HepG2 (cell line): ENCODE measurements around the gene CORO1C. TPM values are rescaled to one million over a fixed set of nuclear protein-coding genes. Genes with fewer than 3 reads are reported as not detected.

Source experiments
- EED ChIP-seq: sonication (generic); formaldehyde crosslinking; IDR thresholded peaks from 2 replicates; pipeline ENCODE4 v1.5.0; 2020; ENCODE audit warnings: mild to moderate bottlenecking, missing genetic modification reagents
- ESRRA ChIP-seq: sonication (generic); formaldehyde crosslinking; IDR thresholded peaks from 2 replicates; pipeline ENCODE4 v1.5.1; 2020; ENCODE audit warnings: mild to moderate bottlenecking, low read depth, missing genetic modification reagents
- HOXA9 ChIP-seq: sonication (generic); formaldehyde crosslinking; IDR thresholded peaks from 2 replicates; pipeline ENCODE4 v1.8.1; 2022; ENCODE audit warnings: missing genetic modification reagents, mild to moderate bottlenecking, moderate library complexity, borderline replicate concordance
- IKZF1 ChIP-seq: fragments of 450-650 bp; IDR thresholded peaks from 2 replicates; pipeline ENCODE4 v1.7.1; 2016
- IRF2 ChIP-seq: IDR thresholded peaks from 2 replicates; pipeline ENCODE4 v1.6.1; 2018; ENCODE audit warnings: missing genetic modification reagents, missing compliant biosample characterization
- LCORL ChIP-seq, 2 experiments: fragments of 450-650 bp in 1 of 2; sonication (generic) in 1 of 2; formaldehyde crosslinking in 1 of 2; IDR thresholded peaks; 2 replicates each; pipeline versions ENCODE4 v1.5.0 to v1.6.1; 2017 to 2020; ENCODE audit warnings: antibody characterized with exemption in 1 of 2, missing genetic modification reagents in 1 of 2
- MEIS1 ChIP-seq: sonication (generic); formaldehyde crosslinking; IDR thresholded peaks from 2 replicates; pipeline ENCODE4 v1.9.0; 2021; ENCODE audit warnings: mild to moderate bottlenecking, missing genetic modification reagents, moderate library complexity, borderline replicate concordance
- NFKB2 ChIP-seq: sonication (generic); formaldehyde crosslinking; IDR thresholded peaks from 2 replicates; pipeline ENCODE4 v1.4.0; 2020; ENCODE audit warnings: missing genetic modification reagents, borderline replicate concordance
- ONECUT2 ChIP-seq: sonication (generic); formaldehyde crosslinking; IDR thresholded peaks from 2 replicates; pipeline ENCODE4 v1.4.0; 2020; ENCODE audit warnings: missing genetic modification reagents
- RXRA ChIP-seq: sonication (generic); formaldehyde crosslinking; IDR thresholded peaks from 2 replicates; pipeline ENCODE4 v1.5.1; 2020; ENCODE audit warnings: missing genetic modification reagents
- SOX6 ChIP-seq, 2 experiments: fragments of 450-650 bp in 1 of 2; sonication (generic) in 1 of 2; formaldehyde crosslinking in 1 of 2; IDR thresholded peaks; 2 replicates each; pipeline versions ENCODE4 v1.4.0 to v1.6.1; 2017 to 2020; ENCODE audit warnings: antibody characterized with exemption in 1 of 2, mild to moderate bottlenecking in 1 of 2, missing genetic modification reagents in 1 of 2
- ZNF460 ChIP-seq: sonication (generic); formaldehyde crosslinking; IDR thresholded peaks from 2 replicates; pipeline ENCODE4 v1.5.1; 2020; ENCODE audit warnings: missing genetic modification reagents, mild to moderate bottlenecking, borderline replicate concordance
- ZNF614 ChIP-seq: IDR thresholded peaks from 2 replicates; pipeline ENCODE4 v1.6.1; 2018; ENCODE audit warnings: missing biosample characterization, missing genetic modification reagents, inconsistent platforms, borderline replicate concordance
- ZNF616 ChIP-seq: sonication (generic); formaldehyde crosslinking; IDR thresholded peaks from 2 replicates; pipeline ENCODE4 v1.5.0; 2020; ENCODE audit warnings: low read depth, mild to moderate bottlenecking, missing genetic modification reagents
- ZNF646 ChIP-seq: sonication (generic); formaldehyde crosslinking; IDR thresholded peaks from 2 replicates; pipeline ENCODE4 v1.9.0; 2021; ENCODE audit warnings: mild to moderate bottlenecking, missing genetic modification reagents
- ZNF776 ChIP-seq: sonication (generic); formaldehyde crosslinking; IDR thresholded peaks from 2 replicates; pipeline ENCODE4 v1.4.0; 2020; ENCODE audit warnings: mild to moderate bottlenecking, missing genetic modification reagents
- polyA plus RNA-seq, 8 experiments: library from polyadenylated mRNA; depleted of rRNA in 3 of 8; stranded (reverse) in 7 of 8; unstranded in 1 of 8; fragments of >200 nt; fragmentation: Illumina TruSeq in 4 of 8; extraction: Trizol in 4 of 8; gene quantifications; 2 replicates each; pipeline versions ENCODE4 v1.2.1 to v1.2.3, GENCODE V29; 2011 to 2016; ENCODE audit warnings: low read depth in 4 of 8, missing spikeins in 1 of 8, mixed read lengths in 1 of 8; ENCODE audit not compliant: insufficient read depth in 1 of 8
- total RNA-seq, 5 experiments: library from RNA; depleted of rRNA; stranded (reverse); fragments of >200 nt; fragmentation: Illumina TruSeq; extraction: Trizol; gene quantifications; 2 replicates each; pipeline ENCODE4 v1.2.3, GENCODE V29; 2016; ENCODE audit warnings: low read depth in 1 of 5
- TF ChIP-seq, protein P1 (sequence below): sonication (generic); formaldehyde crosslinking; IDR thresholded peaks from 2 replicates; pipeline ENCODE4 v1.4.0; 2020; ENCODE audit warnings: mild to moderate bottlenecking, missing genetic modification reagents, borderline replicate concordance

Gene CORO1C
- total and polyA plus RNA-seq, 2 of the 13 experiments (the other 11 are each of a cell fraction or from before 2014, with no cell fraction given), result 73.7 to 131 TPM

GRCh38 chr12:108773798-108774788, 42.8 kb upstream of the CORO1C start (continued):
- 0 out of 2 replicates have a peak, but pooled peaks have one; percentile 49 for TF ChIP-seq MEIS1 (CRISPR knock-in tag)
- TF ChIP-seq IKZF1, result no peak
- peak; percentile 97 for TF ChIP-seq ESRRA (CRISPR knock-in tag)
- TF ChIP-seq ZNF460 (CRISPR knock-in tag), result no peak
- 0 out of 2 replicates have a peak, but pooled peaks have one; percentile 16 for TF ChIP-seq HOXA9
- TF ChIP-seq, protein P1, sequence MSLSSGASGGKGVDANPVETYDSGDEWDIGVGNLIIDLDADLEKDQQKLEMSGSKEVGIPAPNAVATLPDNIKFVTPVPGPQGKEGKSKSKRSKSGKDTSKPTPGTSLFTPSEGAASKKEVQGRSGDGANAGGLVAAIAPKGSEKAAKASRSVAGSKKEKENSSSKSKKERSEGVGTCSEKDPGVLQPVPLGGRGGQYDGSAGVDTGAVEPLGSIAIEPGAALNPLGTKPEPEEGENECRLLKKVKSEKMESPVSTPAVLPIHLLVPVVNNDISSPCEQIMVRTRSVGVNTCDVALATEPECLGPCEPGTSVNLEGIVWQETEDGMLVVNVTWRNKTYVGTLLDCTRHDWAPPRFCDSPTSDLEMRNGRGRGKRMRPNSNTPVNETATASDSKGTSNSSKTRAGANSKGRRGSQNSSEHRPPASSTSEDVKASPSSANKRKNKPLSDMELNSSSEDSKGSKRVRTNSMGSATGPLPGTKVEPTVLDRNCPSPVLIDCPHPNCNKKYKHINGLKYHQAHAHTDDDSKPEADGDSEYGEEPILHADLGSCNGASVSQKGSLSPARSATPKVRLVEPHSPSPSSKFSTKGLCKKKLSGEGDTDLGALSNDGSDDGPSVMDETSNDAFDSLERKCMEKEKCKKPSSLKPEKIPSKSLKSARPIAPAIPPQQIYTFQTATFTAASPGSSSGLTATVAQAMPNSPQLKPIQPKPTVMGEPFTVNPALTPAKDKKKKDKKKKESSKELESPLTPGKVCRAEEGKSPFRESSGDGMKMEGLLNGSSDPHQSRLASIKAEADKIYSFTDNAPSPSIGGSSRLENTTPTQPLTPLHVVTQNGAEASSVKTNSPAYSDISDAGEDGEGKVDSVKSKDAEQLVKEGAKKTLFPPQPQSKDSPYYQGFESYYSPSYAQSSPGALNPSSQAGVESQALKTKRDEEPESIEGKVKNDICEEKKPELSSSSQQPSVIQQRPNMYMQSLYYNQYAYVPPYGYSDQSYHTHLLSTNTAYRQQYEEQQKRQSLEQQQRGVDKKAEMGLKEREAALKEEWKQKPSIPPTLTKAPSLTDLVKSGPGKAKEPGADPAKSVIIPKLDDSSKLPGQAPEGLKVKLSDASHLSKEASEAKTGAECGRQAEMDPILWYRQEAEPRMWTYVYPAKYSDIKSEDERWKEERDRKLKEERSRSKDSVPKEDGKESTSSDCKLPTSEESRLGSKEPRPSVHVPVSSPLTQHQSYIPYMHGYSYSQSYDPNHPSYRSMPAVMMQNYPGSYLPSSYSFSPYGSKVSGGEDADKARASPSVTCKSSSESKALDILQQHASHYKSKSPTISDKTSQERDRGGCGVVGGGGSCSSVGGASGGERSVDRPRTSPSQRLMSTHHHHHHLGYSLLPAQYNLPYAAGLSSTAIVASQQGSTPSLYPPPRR (CRISPR knock-in tag), result peak; percentile 83; the same call in 1 of the 2 replicates
- TF ChIP-seq ZNF646 (CRISPR knock-in tag), result peak; percentile 62; the same call in 1 of the 2 replicates
- no peak for TF ChIP-seq LCORL (IDR thresholded peaks at IDR 0.05)
- peak; percentile 81 for TF ChIP-seq LCORL (CRISPR knock-in tag; IDR thresholded peaks at IDR 0.05)
- no peak for TF ChIP-seq ZNF776 (CRISPR knock-in tag)
- peak; percentile 60; the same call in 1 of the 2 replicates for TF ChIP-seq ZNF614 (CRISPR knock-in tag)
- TF ChIP-seq EED, result no peak
- TF ChIP-seq NFKB2, result no peak
- no peak for TF ChIP-seq SOX6 (IDR thresholded peaks at IDR 0.05)
- TF ChIP-seq SOX6 (CRISPR knock-in tag; IDR thresholded peaks at IDR 0.05), result peak; percentile 71
- TF ChIP-seq ZNF616 (CRISPR knock-in tag), result no peak
- TF ChIP-seq IRF2 (CRISPR knock-in tag), result peak; percentile 32; the same call in 1 of the 2 replicates
- peak; percentile 99 for TF ChIP-seq RXRA
- no peak for TF ChIP-seq ONECUT2 (CRISPR knock-in tag)
